HepG2 (cell line): ENCODE measurements around the gene ADAMTS14. TPM values are rescaled to one million over a fixed set of nuclear protein-coding genes. Genes with fewer than 3 reads are reported as not detected.

Experiments used
- ATAC-seq: fragments of 200-7000 bp; cut with Tn5 transposase; 3 replicates; pipeline ENCODE4 v1.9.1; 2020; ENCODE audit warnings: mild to moderate bottlenecking, moderate library complexity
- BruUV-seq: library from RNA; stranded (reverse); fragments of 400-500 nt; replicated peaks from 2 replicates; lab custom pipeline; 2021; lab: Mats Ljungman, UMichigan
- CTCF ChIA-PET: fragments of 300-600 bp; formaldehyde crosslinking; extraction: SDS; loops from one replicate; lab custom pipeline; 2021; ENCODE audit warnings: low total read pairs, inconsistent platforms, low intra/inter-chr PET ratio; lab: Yijun Ruan, JAX
- POLR2A ChIA-PET: fragments of 350-600 bp; sonication (Branson Sonifier 250); formaldehyde crosslinking; loops from one replicate; lab custom pipeline; 2020; ENCODE audit warnings: antibody characterized with exemption, inconsistent platforms; lab: Yijun Ruan, JAX
- DNase-seq: peaks from one replicate; pipeline ENCODE4 v3.0.0-alpha.2; 2015; ENCODE audit warnings: low spot score
- FAIRE-seq: peaks from 3 replicates; lab custom pipeline; 2011; peaks lifted over from hg19 to GRCh38; lab: Jason Lieb, UNC
- H2AFZ ChIP-seq: one replicate; pipeline ENCODE4 v1.6.1; 2011; ENCODE audit warnings: low read length, inconsistent platforms
- H3K27ac ChIP-seq: fragments of 300-600 bp; 3 replicates; pipeline ENCODE4 v1.8.0; 2011; ENCODE audit warnings: mixed run types, mild to moderate bottlenecking, mixed read lengths, low read length, inconsistent platforms; ENCODE audit not compliant: insufficient read depth; ENCODE audit errors: extremely low read length
- H3K27me3 ChIP-seq, 2 experiments: fragments of 200-600 bp in 1 of 2; 2 replicates in 1 of 2; 3 replicates in 1 of 2; pipeline versions ENCODE4 v1.6.0 to v1.8.0; 2011; ENCODE audit warnings: low read length in 2 of 2, mild to moderate bottlenecking in 2 of 2, moderate library complexity in 2 of 2, inconsistent platforms in 1 of 2; ENCODE audit not compliant: insufficient read depth in 2 of 2, control insufficient read depth in 1 of 2
- H3K36me3 ChIP-seq, 2 experiments: fragments of 200-600 bp in 1 of 2; replicated peaks in 1 of 2; 2 replicates in 1 of 2; 3 replicates in 1 of 2; pipeline versions ENCODE4 v1.5.1 to v1.8.0; 2011; ENCODE audit warnings: low read length in 2 of 2, inconsistent platforms in 1 of 2; ENCODE audit not compliant: insufficient read depth in 2 of 2, control insufficient read depth in 1 of 2
- H3K4me1 ChIP-seq: 2 replicates; pipeline ENCODE4 v1.5.1; 2012; ENCODE audit warnings: low read length, inconsistent platforms; ENCODE audit not compliant: insufficient read depth
- H3K4me2 ChIP-seq: 2 replicates; pipeline ENCODE4 v1.6.0; 2011; ENCODE audit warnings: low read depth, low read length, inconsistent platforms
- H3K4me3 ChIP-seq, 3 experiments: fragments of 200-600 bp in 1 of 3; sonication (generic), shearing (Covaris generic) in 1 of 3; replicated peaks in 1 of 3; 2 replicates each; pipeline ENCODE4 v1.5.1; 2011 to 2016; ENCODE audit warnings: low read length in 3 of 3, inconsistent platforms in 2 of 3, low read depth in 2 of 3, mild to moderate bottlenecking in 2 of 3, control low read depth in 1 of 3, mixed read lengths in 1 of 3; ENCODE audit not compliant: insufficient read depth in 1 of 3
- H3K79me2 ChIP-seq: one replicate; pipeline ENCODE4 v1.6.1; 2011; ENCODE audit warnings: low read length, inconsistent platforms; ENCODE audit not compliant: insufficient read depth
- H3K9ac ChIP-seq: 2 replicates; pipeline ENCODE4 v1.6.0; 2011; ENCODE audit warnings: mild to moderate bottlenecking, low read depth, low read length, inconsistent platforms; ENCODE audit not compliant: insufficient read depth
- H3K9me3 ChIP-seq: 2 replicates; pipeline ENCODE4 v1.5.1; 2012; ENCODE audit warnings: mild to moderate bottlenecking, low read length
- H4K20me1 ChIP-seq: 2 replicates; pipeline ENCODE4 v1.6.0; 2011; ENCODE audit warnings: inconsistent platforms, mild to moderate bottlenecking, low read length, moderate library complexity; ENCODE audit not compliant: insufficient read depth
- CENPX ChIP-seq: sonication (generic); formaldehyde crosslinking; IDR thresholded peaks from 2 replicates; pipeline ENCODE4 v1.9.0; 2021; ENCODE audit warnings: mild to moderate bottlenecking, missing genetic modification reagents, moderate library complexity
- CSRNP1 ChIP-seq: sonication (generic); formaldehyde crosslinking; IDR thresholded peaks from 2 replicates; pipeline ENCODE4 v1.8.1; 2023; ENCODE audit warnings: mild to moderate bottlenecking, missing genetic modification reagents
- HMGXB4 ChIP-seq, 2 experiments: sonication (generic) in 1 of 2; formaldehyde crosslinking in 1 of 2; IDR thresholded peaks; 2 replicates each; pipeline versions ENCODE4 v1.4.0 to v1.6.1; 2018 to 2020; ENCODE audit warnings: missing genetic modification reagents in 2 of 2, borderline replicate concordance in 1 of 2, low read depth in 1 of 2, mild to moderate bottlenecking in 1 of 2, missing biosample characterization in 1 of 2
- HNRNPK ChIP-seq: fragments of 200-400 bp; formaldehyde crosslinking; IDR thresholded peaks from 2 replicates; pipeline ENCODE4 v1.6.1; 2018; ENCODE audit warnings: low read length, low read depth, moderate library complexity, mild to moderate bottlenecking; ENCODE audit not compliant: poor library complexity, severe bottlenecking
- JDP2 ChIP-seq: sonication (generic); formaldehyde crosslinking; IDR thresholded peaks from 2 replicates; pipeline ENCODE4 v1.8.1; 2022; ENCODE audit warnings: missing genetic modification reagents, borderline replicate concordance
- MAX ChIP-seq: IDR thresholded peaks from 2 replicates; pipeline ENCODE4 v1.6.1; 2012; ENCODE audit warnings: inconsistent platforms
- PCBP1 ChIP-seq: fragments of 200-400 bp; formaldehyde crosslinking; IDR thresholded peaks from 2 replicates; pipeline ENCODE4 v1.6.1; 2017; ENCODE audit warnings: mild to moderate bottlenecking, low read depth, low read length, borderline replicate concordance
- TFAP4 ChIP-seq: sonication (generic); IDR thresholded peaks from 2 replicates; pipeline ENCODE4 v1.6.1; 2016; ENCODE audit warnings: low read depth, borderline replicate concordance
- TFDP2 ChIP-seq: sonication (generic); formaldehyde crosslinking; IDR thresholded peaks from 2 replicates; pipeline ENCODE4 v1.4.0; 2020; ENCODE audit warnings: missing genetic modification reagents
- ZC3H13 ChIP-seq: sonication (generic); formaldehyde crosslinking; IDR thresholded peaks from 2 replicates; pipeline ENCODE4 v1.8.1; 2023; ENCODE audit warnings: mild to moderate bottlenecking, missing genetic modification reagents, moderate library complexity
- ZNF614 ChIP-seq: IDR thresholded peaks from 2 replicates; pipeline ENCODE4 v1.6.1; 2018; ENCODE audit warnings: missing biosample characterization, missing genetic modification reagents, inconsistent platforms, borderline replicate concordance
- ZNF83 ChIP-seq: sonication (generic); formaldehyde crosslinking; IDR thresholded peaks from 2 replicates; pipeline ENCODE4 v1.4.0; 2020; ENCODE audit warnings: missing genetic modification reagents, mild to moderate bottlenecking, borderline replicate concordance
- WGBS: methylation state at CpG from one replicate; pipeline ENCODE4 v1.1.6; 2017; ENCODE audit warnings: low lambda C conversion rate; 5-methylcytosine and 5-hydroxymethylcytosine counted together
- in situ Hi-C: cut with HindIII; loops from 2 replicates; pipeline ENCODE4 v1.10.0; 2017; ENCODE audit warnings: low pct_unique_long_range_greater_than_20kb; ENCODE audit not compliant: extremely low pct_ligation_motif_present
- intact Hi-C: fragments of 100-400 bp; cut with micrococcal nuclease; formaldehyde crosslinking; loops from one replicate; pipeline ENCODE4 v1.10.0; 2022; ENCODE audit not compliant: unreplicated experiment
- polyA plus RNA-seq, 8 experiments: library from polyadenylated mRNA; depleted of rRNA in 3 of 8; stranded (reverse) in 7 of 8; unstranded in 1 of 8; fragments of >200 nt; fragmentation: Illumina TruSeq in 4 of 8; extraction: Trizol in 4 of 8; gene quantifications; 2 replicates each; pipeline versions ENCODE4 v1.2.1 to v1.2.3, GENCODE V29; 2011 to 2016; ENCODE audit warnings: low read depth in 4 of 8, missing spikeins in 1 of 8, mixed read lengths in 1 of 8; ENCODE audit not compliant: insufficient read depth in 1 of 8
- total RNA-seq, 5 experiments: library from RNA; depleted of rRNA; stranded (reverse); fragments of >200 nt; fragmentation: Illumina TruSeq; extraction: Trizol; gene quantifications; 2 replicates each; pipeline ENCODE4 v1.2.3, GENCODE V29; 2016; ENCODE audit warnings: low read depth in 1 of 5

Gene ADAMTS14
- total and polyA plus RNA-seq, 2 of the 13 experiments (the other 11 are each of a cell fraction or from before 2014, with no cell fraction given) = 0.04 to 0.07 TPM

- ATAC-seq = no peak
- Histone ChIP-seq H3K4me1 (0 out of 2 replicates have a peak, but pooled peaks cover 3% of the 10 kb centered on the region), H3K79me2 (no peaks in the 10 kb centered on the region), H3K27ac (no peak overlapping the region), H4K20me1 (no peaks in the 10 kb centered on the region), H3K4me3 (no peak overlapping the region), H2AFZ (no peak overlapping the region), H3K9ac (no peak overlapping the region), H3K4me2 (no peak overlapping the region), H3K36me3 (no peaks in the 10 kb centered on the region), H3K27me3 (no peaks in the 10 kb centered on the region), H3K9me3 (peaks cover 26% of the 10 kb centered on the region)
- ChIA-PET CTCF (no interaction called here), POLR2A (no interaction called here)
- FAIRE-seq = no peak
- no peak for DNase-seq
- 17% methylated on average over 3 of the region's 3 CpGs for WGBS
- TF ChIP-seq TFDP2 = no peak
- no peak for TF ChIP-seq PCBP1
- TF ChIP-seq HMGXB4 (CRISPR knock-in tag; IDR thresholded peaks at IDR 0.05; ENCODE audit: borderline replicate concordance in 1 of 2, low read depth in 1 of 2) = no peak
- no peak for TF ChIP-seq TFAP4
- no peak for TF ChIP-seq HNRNPK
- no peak for TF ChIP-seq CSRNP1 (CRISPR knock-in tag)
- no peak for TF ChIP-seq ZNF614 (CRISPR knock-in tag)
- TF ChIP-seq JDP2 (CRISPR knock-in tag) = no peak
- TF ChIP-seq CENPX (CRISPR knock-in tag) = no peak
- TF ChIP-seq MAX = no peak
- TF ChIP-seq ZC3H13 (CRISPR knock-in tag) = no peak
- TF ChIP-seq ZNF83 (CRISPR knock-in tag) = no peak
- intact Hi-C loops (no loop called here), in situ Hi-C loops (no loop called here)
- no TSS peak for BruUV-seq
Measured at GRCh38 chr10:70650104-70650503, 22.2 kb upstream of the ADAMTS14 start.
